SK-N-SH (cell line): ENCODE data around the gene TK2. TPM values are rescaled to one million over a fixed set of nuclear protein-coding genes. Genes with fewer than 3 reads are reported as not detected.

Experiments
- CTCF ChIA-PET: fragments of 300-600, 350-600 bp; formaldehyde crosslinking; extraction: SDS; loops from one replicate; lab custom pipeline; 2021; lab: Yijun Ruan, JAX
- POLR2A ChIA-PET: fragments of 350-600 bp; sonication (Branson Sonifier 250); formaldehyde crosslinking; extraction: SDS; loops from one replicate; lab custom pipeline; 2020; ENCODE audit warnings: antibody characterized with exemption, inconsistent platforms; lab: Yijun Ruan, JAX
- DNase-seq: peaks from one replicate; pipeline ENCODE4 v3.0.0; 2012
- H2AFZ ChIP-seq: fragments of 200-600 bp; sonication (generic); 2 replicates; pipeline ENCODE4 v1.8.1; 2016; ENCODE audit warnings: antibody characterized with exemption, mild to moderate bottlenecking, low read depth
- H3F3A ChIP-seq: fragments of 200-600 bp; sonication (generic); replicated peaks from 2 replicates; pipeline ENCODE3; 2016; ENCODE audit warnings: antibody characterized with exemption, mild to moderate bottlenecking; ENCODE audit not compliant: insufficient read depth
- H3K27ac ChIP-seq, 2 experiments: fragments of 200-500 bp in 1 of 2; fragments of 200-600 bp in 1 of 2; sonication (Bioruptor generic) in 1 of 2; sonication (generic), shearing (Covaris generic) in 1 of 2; 2 replicates each; pipeline versions ENCODE4 v1.5.1 to v1.6.1; 2014 to 2016; ENCODE audit warnings: low read depth in 2 of 2, inconsistent platforms in 1 of 2, low read length in 1 of 2, mild to moderate bottlenecking in 1 of 2, mixed read lengths in 1 of 2
- H3K27me3 ChIP-seq: fragments of 200-600 bp; sonication (generic), shearing (Covaris generic); 2 replicates; pipeline ENCODE4 v1.6.1; 2016; ENCODE audit warnings: mixed run types; ENCODE audit not compliant: insufficient read depth
- H3K36me3 ChIP-seq, 2 experiments: fragments of 200-500 bp in 1 of 2; fragments of 200-600 bp in 1 of 2; sonication (Bioruptor generic) in 1 of 2; sonication (generic) in 1 of 2; replicated peaks in 1 of 2; 2 replicates each; pipeline versions ENCODE3 to v1.5.1; 2014 to 2016; ENCODE audit warnings: low read length in 1 of 2, mild to moderate bottlenecking in 1 of 2; ENCODE audit not compliant: insufficient read depth in 2 of 2, control insufficient read depth in 1 of 2
- H3K4me1 ChIP-seq, 2 experiments: fragments of 200-500 bp in 1 of 2; fragments of 200-600 bp in 1 of 2; sonication (Bioruptor generic) in 1 of 2; sonication (generic), shearing (Covaris generic) in 1 of 2; 2 replicates each; pipeline versions ENCODE4 v1.5.1 to v1.6.1; 2014 to 2016; ENCODE audit warnings: low read depth in 1 of 2, low read length in 1 of 2, mixed run types in 1 of 2; ENCODE audit not compliant: insufficient read depth in 2 of 2, control insufficient read depth in 1 of 2
- H3K4me2 ChIP-seq: fragments of 200-600 bp; sonication (generic), shearing (Covaris generic); 2 replicates; pipeline ENCODE4 v1.6.1; 2017; ENCODE audit warnings: mixed run types
- H3K4me3 ChIP-seq, 2 experiments: fragments of 200-500 bp in 1 of 2; fragments of 200-600 bp in 1 of 2; sonication (Bioruptor generic) in 1 of 2; sonication (generic), shearing (Covaris generic) in 1 of 2; 2 replicates each; pipeline versions ENCODE4 v1.5.1 to v1.8.1; 2014 to 2016; ENCODE audit warnings: low read depth in 2 of 2, inconsistent platforms in 1 of 2, low read length in 1 of 2, mild to moderate bottlenecking in 1 of 2, mixed read lengths in 1 of 2, moderate library complexity in 1 of 2
- H3K79me2 ChIP-seq: fragments of 200-600 bp; sonication (generic); 2 replicates; pipeline ENCODE4 v1.8.1; 2017; ENCODE audit warnings: mild to moderate bottlenecking; ENCODE audit not compliant: insufficient read depth
- H3K9ac ChIP-seq: fragments of 200-600 bp; sonication (generic); 2 replicates; pipeline ENCODE4 v1.6.1; 2017; ENCODE audit warnings: mixed run types
- H3K9me2 ChIP-seq: fragments of 200-600 bp; sonication (generic); 2 replicates; pipeline ENCODE4 v1.6.1; 2017; ENCODE audit warnings: mixed run types
- H3K9me3 ChIP-seq: fragments of 200-600 bp; sonication (generic); 2 replicates; pipeline ENCODE4 v1.6.1; 2017; ENCODE audit warnings: mixed run types, mild to moderate bottlenecking, moderate library complexity
- H4K20me1 ChIP-seq: fragments of 200-600 bp; sonication (generic); 2 replicates; pipeline ENCODE4 v1.6.1; 2017; ENCODE audit warnings: mild to moderate bottlenecking, mixed run types; ENCODE audit not compliant: insufficient read depth
- ELF1 ChIP-seq: IDR thresholded peaks from 2 replicates; pipeline ENCODE4 v1.4.0; 2012
- EP300 ChIP-seq, 2 experiments: IDR thresholded peaks; 2 replicates each; pipeline versions ENCODE4 v1.4.0 to v1.6.1; 2012; ENCODE audit warnings: borderline replicate concordance in 1 of 2, low read depth in 1 of 2, low read length in 1 of 2
- EZH2phosphoT487 ChIP-seq: fragments of 200-600 bp; sonication (generic); IDR thresholded peaks from 2 replicates; pipeline ENCODE4 v1.6.1; 2017; ENCODE audit warnings: low read depth, mixed run types, mild to moderate bottlenecking, antibody characterized with exemption, moderate library complexity, borderline replicate concordance
- POLR2AphosphoS5 ChIP-seq: IDR thresholded peaks from 2 replicates; pipeline ENCODE4 v1.6.1; 2012; ENCODE audit warnings: low read depth, low read length
- RXRA ChIP-seq: IDR thresholded peaks from 2 replicates; pipeline ENCODE4 v1.4.0; 2012; ENCODE audit warnings: low read depth, mild to moderate bottlenecking, borderline replicate concordance
- SIN3A ChIP-seq: IDR thresholded peaks from 2 replicates; pipeline ENCODE4 v1.6.1; 2012; ENCODE audit warnings: low read depth, mild to moderate bottlenecking, low read length, moderate library complexity, borderline replicate concordance
- TAF1 ChIP-seq: IDR thresholded peaks from 2 replicates; pipeline ENCODE4 v1.6.1; 2012; ENCODE audit warnings: low read depth, mild to moderate bottlenecking, low read length, moderate library complexity, borderline replicate concordance
- TCF12 ChIP-seq: IDR thresholded peaks from 2 replicates; pipeline ENCODE4 v1.4.0; 2012
- TEAD4 ChIP-seq: IDR thresholded peaks from 2 replicates; pipeline ENCODE4 v1.4.0; 2012; ENCODE audit warnings: mild to moderate bottlenecking, borderline replicate concordance; ENCODE audit not compliant: insufficient read depth
- WGBS: methylation state at CpG from one replicate; pipeline ENCODE4 v1.1.6; 2017; ENCODE audit warnings: low lambda C conversion rate; 5-methylcytosine and 5-hydroxymethylcytosine counted together
- polyA plus RNA-seq, 3 experiments: library from polyadenylated mRNA; depleted of rRNA; stranded (reverse); fragments of >200 nt; gene quantifications; 2 replicates each; pipeline ENCODE4 v1.2.3, GENCODE V29; 2012
- TF ChIP-seq, protein P1 (sequence below): fragments of 150-350 bp; IDR thresholded peaks from 2 replicates; pipeline ENCODE4 v1.6.1; 2017; ENCODE audit warnings: antibody characterized with exemption, low read length, low read depth, borderline replicate concordance
- TF ChIP-seq, protein P2 (sequence below): IDR thresholded peaks from 2 replicates; pipeline ENCODE4 v1.6.1; 2012; ENCODE audit warnings: mild to moderate bottlenecking, low read depth, low read length, moderate library complexity

Gene TK2
- polyA plus RNA-seq, 1 of the 3 experiments (the other 2 are of a cell fraction), result 25.2 TPM

DNA sequence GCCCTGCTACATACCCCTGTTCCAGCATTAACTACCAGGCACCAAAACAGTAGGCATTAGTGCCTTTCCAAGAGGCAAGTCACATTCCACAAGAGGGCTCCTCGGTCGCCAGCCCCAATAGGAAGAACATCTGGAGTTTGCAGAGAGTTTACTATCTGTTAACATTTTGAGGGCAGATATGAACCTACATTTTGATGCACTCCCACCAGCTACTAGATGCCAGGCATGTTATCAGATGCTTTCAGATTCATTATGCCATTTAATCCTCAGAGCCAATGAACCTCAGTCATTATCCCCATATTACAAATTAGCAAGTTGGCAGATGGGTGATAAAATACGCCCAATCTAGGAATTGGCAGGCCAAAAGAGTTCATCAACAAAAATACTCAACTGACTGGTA, 25.1 kb upstream of the TK2 start:
- POLR2A ChIA-PET, result no interaction called here
- WGBS, result 86% methylated on average over 3 of the region's 3 CpGs
- H4K20me1 ChIP-seq, result 0 out of 2 replicates have a peak, but pooled peaks cover under 1% of the 10 kb centered on the region
- TF ChIP-seq SIN3A, result no peak
- TF ChIP-seq TEAD4, result no peak
- TF ChIP-seq RXRA, result no peak
- TF ChIP-seq, protein P1, sequence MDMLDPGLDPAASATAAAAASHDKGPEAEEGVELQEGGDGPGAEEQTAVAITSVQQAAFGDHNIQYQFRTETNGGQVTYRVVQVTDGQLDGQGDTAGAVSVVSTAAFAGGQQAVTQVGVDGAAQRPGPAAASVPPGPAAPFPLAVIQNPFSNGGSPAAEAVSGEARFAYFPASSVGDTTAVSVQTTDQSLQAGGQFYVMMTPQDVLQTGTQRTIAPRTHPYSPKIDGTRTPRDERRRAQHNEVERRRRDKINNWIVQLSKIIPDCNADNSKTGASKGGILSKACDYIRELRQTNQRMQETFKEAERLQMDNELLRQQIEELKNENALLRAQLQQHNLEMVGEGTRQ, result no peak
- no peak for TF ChIP-seq EZH2phosphoT487
- no peak for TF ChIP-seq TAF1
- no peak for TF ChIP-seq EP300 (IDR thresholded peaks at IDR 0.05; ENCODE audit: borderline replicate concordance in 1 of 2, low read depth in 1 of 2, low read length in 1 of 2)
- TF ChIP-seq TCF12, result no peak
- TF ChIP-seq, protein P2, sequence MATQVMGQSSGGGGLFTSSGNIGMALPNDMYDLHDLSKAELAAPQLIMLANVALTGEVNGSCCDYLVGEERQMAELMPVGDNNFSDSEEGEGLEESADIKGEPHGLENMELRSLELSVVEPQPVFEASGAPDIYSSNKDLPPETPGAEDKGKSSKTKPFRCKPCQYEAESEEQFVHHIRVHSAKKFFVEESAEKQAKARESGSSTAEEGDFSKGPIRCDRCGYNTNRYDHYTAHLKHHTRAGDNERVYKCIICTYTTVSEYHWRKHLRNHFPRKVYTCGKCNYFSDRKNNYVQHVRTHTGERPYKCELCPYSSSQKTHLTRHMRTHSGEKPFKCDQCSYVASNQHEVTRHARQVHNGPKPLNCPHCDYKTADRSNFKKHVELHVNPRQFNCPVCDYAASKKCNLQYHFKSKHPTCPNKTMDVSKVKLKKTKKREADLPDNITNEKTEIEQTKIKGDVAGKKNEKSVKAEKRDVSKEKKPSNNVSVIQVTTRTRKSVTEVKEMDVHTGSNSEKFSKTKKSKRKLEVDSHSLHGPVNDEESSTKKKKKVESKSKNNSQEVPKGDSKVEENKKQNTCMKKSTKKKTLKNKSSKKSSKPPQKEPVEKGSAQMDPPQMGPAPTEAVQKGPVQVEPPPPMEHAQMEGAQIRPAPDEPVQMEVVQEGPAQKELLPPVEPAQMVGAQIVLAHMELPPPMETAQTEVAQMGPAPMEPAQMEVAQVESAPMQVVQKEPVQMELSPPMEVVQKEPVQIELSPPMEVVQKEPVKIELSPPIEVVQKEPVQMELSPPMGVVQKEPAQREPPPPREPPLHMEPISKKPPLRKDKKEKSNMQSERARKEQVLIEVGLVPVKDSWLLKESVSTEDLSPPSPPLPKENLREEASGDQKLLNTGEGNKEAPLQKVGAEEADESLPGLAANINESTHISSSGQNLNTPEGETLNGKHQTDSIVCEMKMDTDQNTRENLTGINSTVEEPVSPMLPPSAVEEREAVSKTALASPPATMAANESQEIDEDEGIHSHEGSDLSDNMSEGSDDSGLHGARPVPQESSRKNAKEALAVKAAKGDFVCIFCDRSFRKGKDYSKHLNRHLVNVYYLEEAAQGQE, result no peak
- TF ChIP-seq, all 33 proteins: peak for 0
- no peak overlapping the region for H3K9ac ChIP-seq
- H3K9me2 ChIP-seq, result no peaks in the 10 kb centered on the region
- peaks cover 0 to 2% of the 10 kb centered on the region in 2 experiments; a peak in 1 of 4 replicates for H3K4me1 ChIP-seq
- no peak overlapping the region for H3K4me2 ChIP-seq
- no peak overlapping the region for H3K27ac ChIP-seq
- no peak overlapping the region for H2AFZ ChIP-seq
- peaks cover 6% of the 10 kb centered on the region for H3F3A ChIP-seq
- no peaks in the 10 kb centered on the region for H3K27me3 ChIP-seq
- H3K36me3 ChIP-seq, result peaks cover 2 to 6% of the 10 kb centered on the region in 2 experiments
- no peak for DNase-seq
- no peak overlapping the region for H3K4me3 ChIP-seq
- no peaks in the 10 kb centered on the region for H3K9me3 ChIP-seq
- no peaks in the 10 kb centered on the region for H3K79me2 ChIP-seq
- CTCF ChIA-PET, result interaction anchor here (1.5 kb wide), 1 partner anchor 168 kb away, joined by 4 read pairs; no protein-coding TSS in a partner anchor

DNA sequence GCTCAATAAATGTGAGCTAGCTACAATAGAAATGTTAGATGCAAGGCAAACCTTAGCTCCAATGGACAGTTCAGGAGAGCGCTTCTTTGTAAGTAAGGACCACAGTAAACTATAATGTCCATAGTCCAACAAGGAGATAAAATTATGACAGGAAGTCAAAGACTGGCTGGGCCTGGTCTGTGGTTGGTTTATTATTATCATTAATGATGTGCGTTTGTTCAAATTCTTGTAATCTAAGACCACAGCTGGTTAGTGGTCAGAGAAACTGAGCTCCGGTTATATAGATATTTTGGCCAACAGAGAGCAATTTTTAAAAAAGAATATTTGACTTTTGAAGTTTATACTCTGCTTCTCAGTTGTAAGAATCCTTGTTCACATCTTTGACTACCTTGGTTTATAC, 24.6 kb upstream of the TK2 start:
- POLR2A ChIA-PET, result no interaction called here
- no peak overlapping the region for H3K27ac ChIP-seq
- TF ChIP-seq TAF1, result no peak
- no peak for TF ChIP-seq ELF1
- TF ChIP-seq POLR2AphosphoS5, result no peak
- TF ChIP-seq, all 33 proteins: peak for 0
- no peak overlapping the region for H3K9ac ChIP-seq
- peaks cover 2 to 6% of the 10 kb centered on the region in 2 experiments for H3K36me3 ChIP-seq
- no peaks in the 10 kb centered on the region for H3K9me2 ChIP-seq
- no peak overlapping the region for H3K4me2 ChIP-seq
- no peaks in the 10 kb centered on the region for H3K27me3 ChIP-seq
- H3K4me3 ChIP-seq, result no peak overlapping the region
- H3K4me1 ChIP-seq, result peaks cover 0 to 6% of the 10 kb centered on the region in 2 experiments; a peak in 1 of 4 replicates
- H3K9me3 ChIP-seq, result no peaks in the 10 kb centered on the region
- WGBS, result 94% methylated on average over 3 of the region's 3 CpGs
- no peak for DNase-seq
- peaks cover 11% of the 10 kb centered on the region for H3F3A ChIP-seq
- H3K79me2 ChIP-seq, result no peaks in the 10 kb centered on the region
- H4K20me1 ChIP-seq, result peaks cover 4% of the 10 kb centered on the region; the same call in 1 of the 2 replicates
- CTCF ChIA-PET, result interaction anchor here (0.8 to 1.5 kb wide), 3 partner anchors 9 to 167 kb away, joined by 3 to 4 read pairs (median 4); partner anchors contain the start of gene CMTM3
- H2AFZ ChIP-seq, result no peak overlapping the region
